RPMI8226 (cell line): ENCODE data around the gene SGO2.

Experiments
- DNase-seq: peaks from one replicate; pipeline ENCODE4 v3.0.0-alpha.2; 2015

SGO2 gene, protein sequence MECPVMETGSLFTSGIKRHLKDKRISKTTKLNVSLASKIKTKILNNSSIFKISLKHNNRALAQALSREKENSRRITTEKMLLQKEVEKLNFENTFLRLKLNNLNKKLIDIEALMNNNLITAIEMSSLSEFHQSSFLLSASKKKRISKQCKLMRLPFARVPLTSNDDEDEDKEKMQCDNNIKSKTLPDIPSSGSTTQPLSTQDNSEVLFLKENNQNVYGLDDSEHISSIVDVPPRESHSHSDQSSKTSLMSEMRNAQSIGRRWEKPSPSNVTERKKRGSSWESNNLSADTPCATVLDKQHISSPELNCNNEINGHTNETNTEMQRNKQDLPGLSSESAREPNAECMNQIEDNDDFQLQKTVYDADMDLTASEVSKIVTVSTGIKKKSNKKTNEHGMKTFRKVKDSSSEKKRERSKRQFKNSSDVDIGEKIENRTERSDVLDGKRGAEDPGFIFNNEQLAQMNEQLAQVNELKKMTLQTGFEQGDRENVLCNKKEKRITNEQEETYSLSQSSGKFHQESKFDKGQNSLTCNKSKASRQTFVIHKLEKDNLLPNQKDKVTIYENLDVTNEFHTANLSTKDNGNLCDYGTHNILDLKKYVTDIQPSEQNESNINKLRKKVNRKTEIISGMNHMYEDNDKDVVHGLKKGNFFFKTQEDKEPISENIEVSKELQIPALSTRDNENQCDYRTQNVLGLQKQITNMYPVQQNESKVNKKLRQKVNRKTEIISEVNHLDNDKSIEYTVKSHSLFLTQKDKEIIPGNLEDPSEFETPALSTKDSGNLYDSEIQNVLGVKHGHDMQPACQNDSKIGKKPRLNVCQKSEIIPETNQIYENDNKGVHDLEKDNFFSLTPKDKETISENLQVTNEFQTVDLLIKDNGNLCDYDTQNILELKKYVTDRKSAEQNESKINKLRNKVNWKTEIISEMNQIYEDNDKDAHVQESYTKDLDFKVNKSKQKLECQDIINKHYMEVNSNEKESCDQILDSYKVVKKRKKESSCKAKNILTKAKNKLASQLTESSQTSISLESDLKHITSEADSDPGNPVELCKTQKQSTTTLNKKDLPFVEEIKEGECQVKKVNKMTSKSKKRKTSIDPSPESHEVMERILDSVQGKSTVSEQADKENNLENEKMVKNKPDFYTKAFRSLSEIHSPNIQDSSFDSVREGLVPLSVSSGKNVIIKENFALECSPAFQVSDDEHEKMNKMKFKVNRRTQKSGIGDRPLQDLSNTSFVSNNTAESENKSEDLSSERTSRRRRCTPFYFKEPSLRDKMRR

DNA sequence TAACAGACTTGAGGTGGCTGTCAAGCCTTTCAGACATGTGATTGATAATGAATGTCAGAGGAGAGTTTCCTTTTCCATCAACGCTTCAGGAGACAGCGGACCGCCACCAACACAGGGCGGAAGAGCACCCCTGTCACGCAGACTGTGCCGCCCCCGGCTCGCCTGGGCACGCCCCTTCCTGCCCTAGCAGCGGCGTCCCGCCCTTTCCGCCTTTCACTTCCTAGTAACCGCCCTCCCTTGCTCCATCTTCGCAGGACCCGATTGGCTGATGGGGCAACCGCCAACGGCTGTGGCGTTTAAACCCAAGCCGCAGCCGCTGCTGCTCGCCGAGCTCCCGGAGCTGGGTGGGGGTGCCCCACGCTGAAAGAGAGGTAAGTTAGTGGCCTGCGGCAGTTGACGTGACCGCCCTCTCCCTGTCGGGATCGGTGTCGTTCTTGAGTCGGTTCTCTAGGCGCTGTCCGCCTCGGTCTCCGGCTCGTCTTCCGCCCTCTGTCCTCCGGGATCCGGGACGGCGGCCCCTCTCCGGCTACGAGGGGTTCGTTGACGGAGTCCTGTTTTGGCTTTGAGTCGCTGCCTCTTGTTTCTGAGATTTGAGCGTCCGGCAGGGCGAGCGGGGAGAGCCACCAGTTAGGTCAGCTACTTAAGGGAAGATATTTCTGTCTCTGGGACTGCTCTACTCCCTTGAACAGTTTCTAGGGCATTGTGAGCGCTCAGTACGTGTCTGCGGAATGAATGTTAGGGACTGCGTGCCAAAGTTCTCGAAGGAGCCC, at the start of gene SGO2:
SGO2 (plus strand) TSS at position 326 of the 770 bp plus-strand sequence. CDS start 6,769 bp downstream, outside the sequence.
- DNase-seq: peak; percentile 97

DNA sequence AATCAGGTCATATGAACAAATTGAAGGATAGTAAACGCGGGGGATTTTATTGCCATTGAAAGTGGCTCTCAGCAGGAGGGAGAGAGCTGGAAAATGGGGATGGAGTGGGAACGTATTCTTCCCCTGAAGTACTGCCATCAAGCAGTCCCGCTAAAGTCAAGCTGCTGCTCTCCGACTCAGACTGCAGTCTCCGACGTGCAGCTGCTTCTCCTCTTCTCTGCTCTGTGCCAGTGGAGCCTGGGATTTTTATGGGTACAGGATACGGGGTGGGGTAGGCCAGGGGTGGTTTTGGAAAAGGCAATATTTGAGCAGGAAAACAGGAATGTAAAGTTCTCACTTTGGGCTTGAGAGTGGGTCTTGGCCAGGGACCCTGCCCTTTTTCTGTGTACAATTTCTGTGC, 49.2 kb upstream of the SGO2 start:
- DNase-seq: no peak

DNA sequence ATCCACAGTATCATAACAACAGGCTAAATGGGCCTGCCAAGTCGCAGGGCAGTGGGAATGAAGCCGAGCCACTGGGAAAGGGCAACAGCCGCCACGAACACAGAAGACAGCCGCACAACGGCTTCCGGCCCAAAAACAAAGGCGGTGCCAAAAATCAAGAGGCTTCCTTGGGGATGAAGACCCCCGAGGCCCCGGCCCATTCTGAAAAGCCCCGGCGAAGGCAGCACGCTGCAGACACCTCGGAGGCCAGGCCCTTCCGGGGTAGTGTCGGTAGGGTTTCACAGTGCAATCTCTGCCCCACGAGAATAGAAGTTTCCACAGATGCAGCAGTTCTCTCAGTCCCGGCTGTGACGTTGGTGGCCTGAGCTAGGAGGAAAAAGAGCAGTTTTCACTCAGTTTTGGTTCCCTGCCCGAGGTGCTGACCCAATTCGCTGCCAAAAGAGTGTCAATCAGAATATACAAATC, 48.3 kb upstream of the SGO2 start:
- no peak for DNase-seq

DNA sequence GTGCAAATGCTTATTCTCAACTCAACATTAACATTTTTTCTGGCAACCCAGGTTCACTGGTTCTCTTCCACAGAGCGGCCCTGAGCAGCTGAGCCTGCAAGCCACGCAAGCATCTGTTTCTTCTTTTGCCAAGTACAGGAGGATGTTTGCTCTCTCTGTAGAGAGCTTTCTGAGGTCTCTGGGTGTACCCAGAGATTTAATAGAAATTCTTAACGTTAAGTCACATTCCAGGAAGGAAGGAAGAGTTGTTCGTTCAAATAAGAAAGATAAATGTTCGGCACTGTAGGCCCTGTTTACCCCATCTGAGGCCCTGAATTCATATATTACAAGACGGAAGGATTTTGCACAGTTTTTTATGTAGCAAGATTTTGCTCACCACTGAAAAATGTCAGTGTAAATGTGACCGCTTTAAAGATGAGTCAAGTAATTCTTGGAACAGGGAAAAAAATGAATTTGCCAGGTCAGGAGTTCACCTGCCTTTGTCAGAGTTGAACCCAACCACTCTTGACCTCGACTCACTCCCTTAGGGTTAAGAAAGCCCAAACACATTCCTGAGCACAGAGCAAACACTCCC, 46.2 kb upstream of the SGO2 start:
- DNase-seq: no peak

DNA sequence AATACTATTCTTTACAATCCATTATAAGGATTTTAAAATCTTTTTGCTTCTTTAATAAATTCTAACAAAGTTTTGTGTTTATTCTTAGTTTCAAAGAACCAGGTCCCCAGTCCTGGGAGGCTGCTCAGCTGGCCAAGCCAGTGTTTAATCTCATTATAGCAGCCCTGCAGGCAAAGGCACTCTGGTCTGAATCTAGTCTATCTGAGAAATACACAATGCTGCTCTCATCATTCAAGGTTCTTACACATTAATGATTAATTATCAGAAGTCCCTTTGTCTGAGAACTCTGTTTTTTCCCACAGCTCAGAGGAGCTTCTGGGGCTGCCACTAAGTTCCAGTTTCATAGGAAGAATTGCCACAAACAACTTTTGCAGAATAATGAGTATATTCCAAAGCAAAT, 43.8 kb upstream of the SGO2 start:
- no peak for DNase-seq

DNA sequence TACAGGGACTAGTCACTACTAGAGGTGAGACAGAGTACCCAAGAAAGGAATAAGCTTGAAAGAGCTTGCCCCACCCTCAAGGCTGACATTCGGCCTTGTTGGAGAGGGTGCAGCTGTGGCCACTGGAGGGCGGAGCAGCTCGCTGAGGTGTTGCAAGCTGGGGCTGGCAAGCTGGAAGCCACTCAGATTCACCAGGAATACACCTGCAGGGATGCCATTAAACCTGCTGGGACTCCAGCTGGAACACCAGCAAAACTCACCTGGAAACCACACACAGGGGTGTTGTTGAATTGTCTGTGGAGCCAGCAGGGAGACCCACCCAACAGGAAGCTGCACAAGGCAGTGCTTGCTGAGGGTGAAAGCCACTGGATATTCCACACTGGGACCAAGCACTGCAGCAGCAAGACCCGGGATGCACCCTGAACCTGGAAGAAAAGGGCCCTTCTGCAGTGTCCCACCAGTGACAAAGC, 42.2 kb upstream of the SGO2 start:
- DNase-seq: peak; percentile 58

DNA sequence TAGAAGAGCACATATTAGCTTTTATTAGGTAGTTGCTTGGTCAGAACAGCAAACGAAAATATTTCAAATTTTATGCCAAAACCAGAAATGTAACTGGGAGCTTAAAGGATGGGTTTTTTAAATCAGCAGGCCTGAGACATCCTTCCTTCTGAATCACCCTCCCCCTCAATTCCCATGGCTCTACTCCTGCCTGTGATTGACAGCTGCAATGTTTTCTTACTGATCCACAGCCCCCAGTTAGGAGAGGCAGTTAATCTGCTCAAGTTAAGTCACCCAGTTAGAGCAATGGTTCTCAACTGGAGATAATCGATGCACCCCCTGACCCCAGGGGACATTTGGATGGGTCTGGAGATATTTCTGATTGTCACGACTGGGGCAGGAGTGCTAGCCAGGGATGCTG, 41.1 kb upstream of the SGO2 start:
- no peak for DNase-seq

DNA sequence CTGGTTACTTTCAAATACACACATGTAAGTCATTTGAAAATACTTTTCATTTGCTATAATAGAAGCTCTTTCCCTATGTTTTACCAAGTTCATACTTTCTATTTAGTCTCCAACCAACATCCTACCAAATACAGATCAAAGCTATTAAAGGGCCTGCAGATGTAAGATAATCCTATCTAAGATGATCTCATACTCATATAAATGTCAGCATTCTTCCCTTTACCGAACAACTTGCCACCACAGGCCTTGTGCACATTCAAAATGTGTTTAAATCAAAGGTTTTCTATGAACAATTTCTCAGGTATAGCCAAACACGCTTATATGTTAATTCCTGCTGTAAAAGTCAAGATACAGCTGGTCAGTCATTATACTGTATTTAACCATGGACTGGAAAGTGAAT, 39.5 kb upstream of the SGO2 start:
- no peak for DNase-seq

DNA sequence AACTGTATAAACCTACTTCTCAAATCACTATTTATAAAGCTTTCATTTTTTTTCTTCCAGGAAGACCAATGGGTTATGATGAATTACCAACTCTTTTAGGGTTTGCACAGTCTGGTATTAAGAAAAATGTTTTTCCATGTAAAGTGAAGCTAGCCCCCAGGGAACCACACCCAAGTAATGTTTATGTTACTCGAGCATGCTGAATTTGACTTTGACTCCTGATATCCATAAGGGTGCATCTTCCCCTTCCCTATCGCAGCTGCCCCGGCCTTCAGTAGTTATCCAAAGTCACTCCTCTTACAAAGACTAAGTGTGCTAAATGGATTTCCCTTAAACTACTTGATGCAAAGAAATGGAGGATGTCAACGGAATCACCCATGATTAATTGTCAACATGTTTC, 37.8 kb upstream of the SGO2 start:
- DNase-seq: no peak

DNA sequence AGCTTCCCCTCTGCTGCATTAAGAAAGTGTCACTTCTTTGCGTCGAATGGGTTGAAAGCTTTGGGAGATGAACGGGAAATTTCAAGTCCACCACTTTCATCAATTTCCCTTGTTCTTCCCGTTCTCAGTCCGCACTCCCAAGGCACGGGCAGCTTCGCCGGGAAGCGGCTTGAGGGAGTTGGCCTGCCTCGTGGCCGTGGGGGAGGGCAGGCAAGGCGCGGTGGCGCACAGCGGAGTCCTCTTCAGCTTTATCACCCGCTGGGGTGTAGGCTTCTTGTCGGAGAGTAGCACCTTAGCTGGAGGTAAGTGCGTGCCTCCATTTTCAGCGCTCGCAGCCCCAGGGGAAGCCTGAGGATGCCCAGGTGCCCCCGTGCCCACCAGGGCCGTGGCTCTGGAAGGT, 36.0 kb upstream of the SGO2 start:
- no peak for DNase-seq

DNA sequence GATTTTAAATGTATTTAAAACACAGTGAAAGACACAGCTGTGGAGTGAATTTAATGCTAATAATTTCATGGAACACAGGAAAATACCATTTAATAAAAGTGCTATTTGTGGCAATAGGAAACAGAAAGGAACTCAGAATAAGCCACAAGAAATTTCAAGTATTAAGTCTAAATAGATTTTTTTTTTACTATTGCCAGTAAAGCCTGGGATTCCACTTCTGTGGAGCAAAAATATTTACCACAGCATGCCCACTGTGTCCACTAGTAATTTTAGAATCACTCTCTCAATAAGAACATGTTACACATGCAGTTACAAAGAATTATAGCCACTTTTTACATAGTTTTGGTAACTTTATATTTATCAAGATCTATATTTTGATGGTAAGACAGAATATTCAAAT, 33.4 kb upstream of the SGO2 start:
- DNase-seq: no peak

DNA sequence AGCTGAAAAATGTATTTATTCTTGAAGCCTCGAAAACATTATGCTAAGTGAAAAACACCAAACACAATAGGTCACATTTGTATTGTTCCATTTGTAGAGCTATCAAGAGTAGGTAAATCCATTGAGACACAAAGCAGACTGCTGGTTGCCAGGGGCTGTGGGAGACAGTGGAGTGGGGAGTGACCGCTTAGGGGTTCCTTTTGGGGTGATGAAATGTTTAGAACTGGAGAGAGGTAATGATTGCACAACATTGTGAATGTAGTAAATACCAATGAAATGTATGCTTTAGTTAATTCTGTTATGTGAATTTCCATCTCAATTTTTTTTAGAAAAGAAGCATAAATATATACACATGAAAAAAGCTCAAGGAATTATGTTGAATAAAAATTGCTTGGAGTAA, 32.0 kb upstream of the SGO2 start:
- no peak for DNase-seq

DNA sequence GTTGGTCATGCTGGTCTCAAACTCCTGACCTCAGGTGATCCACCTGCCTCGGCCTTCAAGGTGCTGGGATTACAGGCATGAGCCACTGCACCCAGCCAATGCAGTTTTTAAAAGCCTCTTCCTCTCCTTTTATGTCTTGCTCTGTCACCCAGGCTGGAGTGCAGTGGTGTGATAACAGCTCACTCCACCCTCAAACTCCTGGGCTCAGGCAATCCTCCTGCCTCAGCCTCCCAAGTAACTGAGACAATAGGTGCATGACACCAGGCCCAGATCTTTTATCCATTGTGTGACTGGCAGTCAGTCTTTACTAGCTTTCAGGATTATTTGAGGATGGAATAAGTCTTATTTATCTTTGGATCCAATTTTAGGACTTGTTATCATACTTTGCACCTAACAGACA, 29.3 kb upstream of the SGO2 start:
- no peak for DNase-seq

DNA sequence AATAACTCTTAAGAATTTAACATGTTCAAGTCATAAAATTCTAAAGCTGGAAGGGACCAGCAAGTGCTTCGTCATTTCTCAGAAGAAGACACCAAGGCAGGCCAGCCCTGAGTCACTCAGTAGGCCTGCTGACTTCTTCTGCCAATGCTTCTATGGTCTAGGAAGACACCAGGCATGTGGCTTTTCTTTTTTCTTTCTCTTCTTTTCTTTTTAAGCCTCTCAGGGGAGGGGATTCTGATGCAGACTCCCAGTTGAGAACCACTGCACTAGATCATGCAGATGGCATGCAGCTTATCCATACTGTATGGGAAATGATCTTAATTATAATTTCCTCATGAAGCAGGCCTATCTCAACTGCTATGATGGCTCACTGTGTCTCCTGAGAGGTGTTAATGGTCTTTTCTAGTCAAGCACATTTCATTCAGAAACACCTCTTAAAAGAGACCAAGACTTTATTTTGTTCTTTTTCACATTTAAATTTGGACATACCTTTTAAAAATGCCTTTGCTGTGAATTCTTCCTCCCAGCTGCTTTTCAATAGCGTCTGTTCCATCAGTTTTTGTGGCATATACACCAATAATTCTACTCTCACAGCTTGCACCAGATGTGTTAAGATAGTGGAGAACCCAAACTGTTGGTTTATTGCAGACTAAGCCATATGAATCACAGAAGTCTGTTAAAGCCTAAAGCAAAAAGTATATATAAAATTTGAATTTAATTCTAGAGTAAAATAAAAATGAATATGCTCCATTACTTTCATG, 27.4 kb upstream of the SGO2 start:
- no peak for DNase-seq

DNA sequence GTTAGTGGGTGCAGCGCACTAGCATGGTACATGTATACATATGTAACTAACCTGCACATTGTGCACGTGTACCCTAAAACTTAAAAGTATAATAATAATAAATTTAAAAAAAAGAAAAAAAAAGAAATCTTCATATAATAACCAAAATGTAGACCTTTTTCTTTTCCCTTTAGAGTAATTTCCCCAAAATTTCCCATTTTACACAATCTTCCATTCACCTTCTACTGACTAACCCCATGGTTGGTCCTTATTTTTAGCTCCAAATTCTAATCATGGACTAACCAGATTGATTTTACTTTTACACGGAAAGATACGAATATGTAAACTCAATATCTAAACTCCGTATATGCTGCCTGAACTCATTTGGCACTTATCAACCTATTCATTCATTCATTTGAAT, 23.8 kb upstream of the SGO2 start:
- DNase-seq: no peak

DNA sequence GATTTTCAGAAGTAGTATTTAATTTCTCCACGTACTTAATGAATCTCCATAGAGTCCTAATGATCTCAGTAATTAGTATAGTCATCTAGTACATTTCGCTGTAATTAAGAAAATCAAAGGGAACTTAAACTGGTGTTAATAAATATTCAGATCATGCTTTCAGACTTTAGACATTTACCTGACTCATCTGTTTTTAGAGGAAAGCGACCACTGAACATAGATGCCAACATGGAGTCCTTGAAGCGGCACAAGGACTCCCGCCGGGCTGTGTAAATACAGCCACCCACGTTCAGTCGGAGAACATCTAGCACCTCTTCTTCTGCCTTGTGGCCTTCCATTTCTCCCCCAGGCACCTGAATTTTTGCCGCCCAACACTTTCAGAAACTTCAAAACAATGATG, 19.3 kb upstream of the SGO2 start:
- DNase-seq: no peak

DNA sequence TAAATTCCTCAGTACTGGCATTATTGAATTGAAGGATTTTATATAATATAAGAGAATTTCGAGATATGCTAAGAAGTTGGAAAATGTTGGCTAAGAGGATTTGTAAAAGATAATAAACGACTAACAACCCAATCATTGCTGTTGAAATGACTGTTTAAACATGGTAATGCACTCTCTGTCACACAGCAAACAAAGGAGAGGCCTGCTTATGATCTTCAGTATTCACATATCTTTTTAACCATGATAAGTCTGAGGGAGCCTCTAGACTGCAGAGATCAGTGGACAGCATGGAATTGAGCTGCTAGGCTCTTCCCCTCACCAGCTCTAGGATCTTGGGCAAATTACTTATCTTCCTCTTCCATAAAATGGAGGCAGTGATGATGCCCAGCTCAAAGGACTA, 18.8 kb upstream of the SGO2 start:
- no peak for DNase-seq

DNA sequence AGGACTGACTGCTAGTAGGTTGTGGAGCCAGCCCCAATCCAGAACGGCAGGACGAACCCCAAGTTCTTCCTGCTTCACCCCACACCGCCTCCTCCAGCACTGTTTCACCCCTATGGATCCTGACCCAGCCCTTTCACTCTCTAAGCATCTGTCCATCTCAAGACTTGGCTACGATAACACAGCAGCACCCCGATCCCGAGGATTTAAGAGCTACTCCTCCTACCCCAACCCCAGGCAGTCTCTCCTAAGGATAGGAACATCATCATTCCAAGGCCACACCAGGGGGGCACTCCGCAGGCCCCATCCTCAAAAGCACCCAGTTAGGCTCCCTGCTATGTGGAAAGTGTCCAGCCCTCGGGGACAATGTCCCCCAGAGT, 16.8 kb upstream of the SGO2 start:
- DNase-seq: no peak

DNA sequence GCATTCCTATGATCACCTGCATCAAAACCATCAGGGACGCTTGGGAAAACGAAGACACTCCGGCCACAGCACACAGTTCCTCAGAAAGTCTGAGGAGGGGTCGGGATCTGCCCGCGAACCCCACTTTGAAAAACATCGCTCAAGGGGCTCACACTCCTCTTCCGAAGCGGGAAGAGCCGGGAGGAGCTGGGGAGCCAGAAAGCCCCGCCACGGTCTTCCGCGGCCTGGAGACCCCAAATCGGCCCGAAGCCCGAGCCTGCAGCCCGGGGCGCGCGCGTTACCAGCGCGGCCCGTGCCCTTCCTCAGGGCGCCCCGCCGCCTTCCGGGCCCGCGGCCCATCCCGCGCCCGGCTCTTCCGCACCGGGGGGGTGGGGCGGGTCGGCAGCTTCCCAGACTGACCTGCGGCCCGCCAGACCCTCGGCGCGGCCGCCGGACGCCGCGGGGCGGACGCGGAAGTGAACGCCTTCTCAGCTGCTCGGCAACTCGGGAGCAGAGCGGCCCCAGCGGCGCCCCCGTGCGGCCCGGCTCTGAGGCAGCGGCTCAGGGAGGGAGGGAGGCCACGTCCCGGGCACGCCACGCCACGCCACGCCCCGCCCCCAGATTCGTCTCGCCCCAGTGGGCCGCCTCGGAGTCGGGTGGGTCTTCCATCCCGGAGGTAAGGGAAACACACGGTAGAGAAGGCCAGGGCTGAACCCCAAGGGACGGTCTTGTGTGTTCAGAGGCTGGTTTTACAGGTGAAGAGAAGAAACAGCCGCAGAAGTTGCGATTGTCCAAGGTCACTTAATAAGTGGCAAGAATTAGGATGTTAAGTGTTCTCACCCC, 16.2 kb upstream of the SGO2 start, which contains the start of gene KCTD18:
KCTD18 (minus strand) TSS at position 457 of the 822 bp plus-strand sequence. CDS start 3,052 bp downstream, outside the sequence.
- peak; percentile 90 for DNase-seq

DNA sequence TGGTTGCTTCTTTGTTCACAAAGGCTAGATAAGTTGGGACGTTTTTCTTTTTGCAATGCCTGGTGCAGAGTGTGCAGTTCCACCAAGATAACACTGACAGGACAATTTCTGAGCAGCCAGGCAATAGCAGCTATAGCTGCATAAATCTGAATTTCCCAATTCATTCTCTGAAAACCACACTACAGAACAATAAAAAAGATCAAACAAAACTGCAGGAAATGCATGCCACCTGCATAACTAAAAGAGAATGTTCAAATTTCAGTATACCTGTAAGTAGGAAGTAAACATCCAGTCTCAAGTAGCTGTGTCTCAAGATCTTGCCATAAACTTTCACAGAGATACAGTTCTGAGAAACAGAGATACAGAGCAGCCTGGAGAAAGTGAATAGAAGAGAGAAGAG, 10.9 kb upstream of the SGO2 start:
- DNase-seq: no peak
